GM19324 (cell line): ENCODE results near the gene LILRB3.
A peak's percentile ranks its signal among the peaks of the same experiment; 100 is the strongest.
"Not testable (repeated sequence)": the region's sequence is repeated elsewhere in the genome, so short reads cannot be mapped to it uniquely, and the experiment has no call there.

Experiments
- ATAC-seq: cut with Tn5 transposase; IDR thresholded peaks from one replicate; pipeline ENCODE4 v1.9.1; 2021; ENCODE audit warnings: mild to moderate bottlenecking, moderate library complexity; ENCODE audit not compliant: unreplicated experiment, low FRiP score

Gene LILRB3

GRCh38 chr19:54171736-54172431, 50.9 kb downstream of the LILRB3 start:
- ATAC-seq: not testable (repeated sequence)

GRCh38 chr19:54169149-54169740, 53.6 kb downstream of the LILRB3 start:
- no peak for ATAC-seq

GRCh38 chr19:54168174-54168917, 54.5 kb downstream of the LILRB3 start:
- peak; percentile 50 for ATAC-seq
